ENCODE results near the gene ACSS2.

ACSS2 gene

DNA sequence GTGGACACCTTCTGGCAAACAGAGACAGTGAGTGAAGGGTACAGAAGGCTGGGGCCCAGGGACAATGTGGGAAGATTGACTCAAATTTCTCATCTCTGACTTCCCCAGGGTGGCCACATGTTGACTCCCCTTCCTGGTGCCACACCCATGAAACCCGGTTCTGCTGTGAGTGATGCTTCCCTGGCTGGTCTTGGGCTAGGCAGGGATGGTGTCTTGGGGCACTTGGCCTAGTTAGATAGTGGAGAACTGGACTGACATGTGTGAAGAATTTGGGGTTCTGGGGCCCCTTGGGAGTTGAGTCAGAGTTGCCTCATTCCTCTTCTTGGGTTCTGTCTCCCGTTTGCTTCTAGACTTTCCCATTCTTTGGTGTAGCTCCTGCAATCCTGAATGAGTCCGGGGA is 45.0 kb downstream of the ACSS2 start:
- in situ Hi-C loops (cut with HindIII; ENCODE audit: low sequenced_read_pairs): loop anchor here (5.0 kb wide), 1 partner anchor 59 kb away; no protein-coding TSS in a partner anchor
- DNase-seq (ENCODE audit: low read depth): no peak
- TF ChIP-seq, protein P1, sequence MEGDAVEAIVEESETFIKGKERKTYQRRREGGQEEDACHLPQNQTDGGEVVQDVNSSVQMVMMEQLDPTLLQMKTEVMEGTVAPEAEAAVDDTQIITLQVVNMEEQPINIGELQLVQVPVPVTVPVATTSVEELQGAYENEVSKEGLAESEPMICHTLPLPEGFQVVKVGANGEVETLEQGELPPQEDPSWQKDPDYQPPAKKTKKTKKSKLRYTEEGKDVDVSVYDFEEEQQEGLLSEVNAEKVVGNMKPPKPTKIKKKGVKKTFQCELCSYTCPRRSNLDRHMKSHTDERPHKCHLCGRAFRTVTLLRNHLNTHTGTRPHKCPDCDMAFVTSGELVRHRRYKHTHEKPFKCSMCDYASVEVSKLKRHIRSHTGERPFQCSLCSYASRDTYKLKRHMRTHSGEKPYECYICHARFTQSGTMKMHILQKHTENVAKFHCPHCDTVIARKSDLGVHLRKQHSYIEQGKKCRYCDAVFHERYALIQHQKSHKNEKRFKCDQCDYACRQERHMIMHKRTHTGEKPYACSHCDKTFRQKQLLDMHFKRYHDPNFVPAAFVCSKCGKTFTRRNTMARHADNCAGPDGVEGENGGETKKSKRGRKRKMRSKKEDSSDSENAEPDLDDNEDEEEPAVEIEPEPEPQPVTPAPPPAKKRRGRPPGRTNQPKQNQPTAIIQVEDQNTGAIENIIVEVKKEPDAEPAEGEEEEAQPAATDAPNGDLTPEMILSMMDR (IDR thresholded peaks at IDR 0.05; ENCODE audit: low read depth, low read length, missing control alignments): no peak
- no peak overlapping the region for H3K4me3 ChIP-seq (ENCODE audit: low read depth, low read length)

DNA sequence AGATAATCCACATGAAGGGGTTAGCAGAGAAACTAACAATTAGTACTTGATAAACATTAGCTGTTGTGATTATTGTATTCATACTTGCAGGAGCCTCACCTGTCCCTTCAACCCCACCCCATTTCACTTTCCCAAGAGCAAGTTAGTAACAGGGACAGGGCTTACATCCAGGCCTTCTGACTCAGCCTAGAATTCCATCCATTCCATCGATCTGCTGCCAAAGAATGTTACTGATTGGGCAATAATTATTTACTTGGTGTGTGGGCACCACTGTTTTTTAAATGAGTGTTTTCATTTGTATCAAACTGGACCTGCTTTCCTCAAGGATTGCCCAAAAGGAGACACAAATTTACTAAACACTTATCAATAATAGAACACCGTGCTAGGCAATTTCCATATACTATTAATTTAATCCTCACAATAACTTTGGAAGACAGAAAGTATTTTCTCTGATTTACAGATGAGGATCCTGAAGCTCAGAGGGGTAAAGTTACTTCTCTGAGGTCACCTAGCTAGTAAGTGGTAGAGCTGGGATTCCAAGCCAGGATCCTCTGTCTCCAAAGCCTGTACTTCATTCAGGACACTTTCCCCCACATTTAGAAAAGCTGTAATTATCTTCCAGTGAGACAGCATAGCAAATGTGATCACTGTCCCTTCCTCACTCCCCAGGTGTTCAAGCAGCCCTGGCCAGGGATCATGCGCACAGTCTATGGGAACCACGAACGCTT is 46.4 kb downstream of the ACSS2 start:
- no peak overlapping the region for H3K4me3 ChIP-seq (ENCODE audit: low read depth, low read length)
- TF ChIP-seq, protein P1 (IDR thresholded peaks at IDR 0.05; ENCODE audit: low read depth, low read length, missing control alignments): no peak
- in situ Hi-C loops (cut with HindIII; ENCODE audit: low sequenced_read_pairs): loop anchor here (5.0 kb wide), 1 partner anchor 61 kb away; no protein-coding TSS in a partner anchor
- DNase-seq (ENCODE audit: low read depth): peak; percentile 71

DNA sequence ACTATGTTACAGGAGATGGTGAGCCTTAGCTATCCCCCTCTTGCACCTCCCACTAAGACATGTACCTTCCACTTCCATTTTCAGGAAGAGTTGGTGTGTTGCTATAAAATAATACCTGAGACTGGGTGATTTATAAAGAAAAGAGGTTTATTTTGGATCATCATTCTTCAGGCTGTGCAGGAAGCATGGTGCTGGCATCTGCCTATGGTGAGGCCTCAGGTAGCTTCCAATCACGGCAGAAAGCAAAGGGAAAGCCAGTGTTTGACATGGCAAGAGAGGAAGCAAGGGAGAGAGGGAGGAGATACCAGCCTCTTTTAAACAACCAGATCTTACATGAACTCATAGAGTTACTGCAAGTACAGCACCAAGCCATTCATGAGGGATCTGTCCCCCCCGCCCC is 47.0 kb downstream of the ACSS2 start:
- in situ Hi-C loops (cut with HindIII; ENCODE audit: low sequenced_read_pairs): loop anchor here (5.0 kb wide), 1 partner anchor 61 kb away; no protein-coding TSS in a partner anchor
- no peak overlapping the region for H3K4me3 ChIP-seq (ENCODE audit: low read depth, low read length)
- TF ChIP-seq, protein P1 (IDR thresholded peaks at IDR 0.05; ENCODE audit: low read depth, low read length, missing control alignments): no peak
- DNase-seq (ENCODE audit: low read depth): no peak

DNA sequence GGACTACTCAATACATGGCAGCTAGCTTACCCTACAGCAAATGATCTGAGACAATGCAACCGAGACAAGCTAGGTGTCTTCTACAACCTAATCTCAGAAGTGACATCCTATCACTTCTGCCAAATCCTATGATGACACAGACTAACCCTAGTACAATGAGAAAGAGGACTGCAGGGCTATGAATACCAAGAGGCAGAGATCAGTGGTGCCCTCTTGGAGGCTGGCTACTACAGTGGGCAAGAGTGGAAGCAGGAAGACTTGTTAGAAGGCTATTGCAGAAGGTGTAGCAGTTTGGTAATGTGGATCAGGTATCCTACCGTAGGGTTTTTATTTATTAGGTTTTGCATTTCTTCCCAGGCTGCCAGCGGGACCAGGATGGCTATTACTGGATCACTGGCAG is 48.9 kb downstream of the ACSS2 start:
- no peak overlapping the region for H3K4me3 ChIP-seq (ENCODE audit: low read depth, low read length)
- in situ Hi-C loops (cut with HindIII; ENCODE audit: low sequenced_read_pairs): no loop called here
- DNase-seq (ENCODE audit: low read depth): no peak
- TF ChIP-seq, protein P1 (IDR thresholded peaks at IDR 0.05; ENCODE audit: low read depth, low read length, missing control alignments): no peak

DNA sequence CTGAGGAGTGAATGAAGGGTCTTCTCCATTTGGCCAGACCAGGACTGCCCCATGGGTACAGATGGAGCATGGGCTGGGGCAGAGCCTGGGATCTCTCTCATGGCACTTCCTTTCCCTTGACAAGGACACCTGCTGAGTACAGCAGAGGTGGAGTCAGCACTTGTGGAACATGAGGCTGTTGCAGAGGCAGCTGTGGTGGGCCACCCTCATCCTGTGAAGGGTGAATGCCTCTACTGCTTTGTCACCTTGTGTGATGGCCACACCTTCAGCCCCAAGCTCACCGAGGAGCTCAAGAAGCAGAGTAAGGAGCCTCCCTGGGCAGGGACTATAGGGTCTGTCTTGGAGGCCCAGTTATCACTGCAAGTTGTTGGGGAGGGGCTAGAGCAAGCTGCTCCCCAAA is 49.6 kb downstream of the ACSS2 start:
- in situ Hi-C loops (cut with HindIII; ENCODE audit: low sequenced_read_pairs): no loop called here
- DNase-seq (ENCODE audit: low read depth): no peak
- TF ChIP-seq, protein P1 (IDR thresholded peaks at IDR 0.05; ENCODE audit: low read depth, low read length, missing control alignments): no peak
- H3K4me3 ChIP-seq (ENCODE audit: low read depth, low read length): no peak overlapping the region

DNA sequence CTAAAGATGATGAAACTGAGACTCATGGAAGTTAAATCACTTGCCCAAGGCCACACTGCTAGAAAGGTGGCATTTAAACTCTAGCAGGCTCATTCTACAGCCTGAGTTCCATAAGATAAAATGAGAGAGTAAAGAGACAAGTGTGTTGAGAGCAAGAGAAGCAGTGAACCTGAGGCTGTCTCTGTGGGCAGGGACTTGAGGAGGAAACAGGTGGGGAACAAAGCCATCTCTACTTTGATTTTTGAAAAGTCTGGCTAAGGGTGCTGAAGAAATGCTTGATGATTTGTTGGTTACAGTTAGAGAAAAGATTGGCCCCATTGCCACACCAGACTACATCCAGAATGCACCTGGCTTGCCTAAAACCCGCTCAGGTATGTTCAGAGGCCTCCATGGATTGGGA is 50.2 kb downstream of the ACSS2 start:
- TF ChIP-seq, protein P1 (IDR thresholded peaks at IDR 0.05; ENCODE audit: low read depth, low read length, missing control alignments): no peak
- in situ Hi-C loops (cut with HindIII; ENCODE audit: low sequenced_read_pairs): no loop called here
- no peak overlapping the region for H3K4me3 ChIP-seq (ENCODE audit: low read depth, low read length)
- no peak for DNase-seq (ENCODE audit: low read depth)
